GM21360 (cell line): Measurements from ENCODE around the gene TAF5.
"Not testable (repeated sequence)": the region's sequence is repeated elsewhere in the genome, so short reads cannot be mapped to it uniquely, and the experiment has no call there.

Experiments used
- ATAC-seq: cut with Tn5 transposase; IDR thresholded peaks from one replicate; pipeline ENCODE4 v1.9.1; 2021; ENCODE audit warnings: mild to moderate bottlenecking, moderate library complexity; ENCODE audit not compliant: unreplicated experiment

TAF5 gene

DNA sequence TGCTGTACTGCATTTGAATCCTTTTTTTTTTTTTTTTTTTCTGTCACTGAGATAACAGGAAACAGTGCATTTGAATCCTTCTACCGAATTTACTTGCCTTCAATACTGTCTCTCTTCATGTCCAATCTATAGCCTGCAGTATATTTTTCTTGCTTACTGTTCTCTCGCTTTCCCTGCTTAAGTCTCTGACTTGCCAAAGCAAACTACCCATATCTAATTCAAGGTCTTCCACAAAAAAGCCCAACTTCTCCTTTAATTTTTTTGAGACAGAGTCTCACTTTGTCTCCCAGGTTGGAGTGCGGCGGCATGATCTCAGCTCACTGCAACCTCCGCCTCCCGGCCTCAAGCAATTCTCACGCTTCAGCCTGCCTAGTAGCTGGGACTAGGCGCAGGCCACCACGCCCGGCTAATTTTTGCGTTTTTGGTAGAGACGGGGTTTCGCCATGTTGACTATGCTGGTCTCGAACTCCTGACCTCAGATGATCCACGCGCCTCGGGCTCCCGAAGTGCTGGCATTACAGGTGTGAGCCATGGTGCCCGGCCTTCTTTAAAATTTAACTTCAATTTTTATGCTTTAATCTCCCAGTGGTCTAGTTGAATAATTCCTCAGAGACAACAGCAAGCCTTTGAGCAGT lies 29.5 kb downstream of the TAF5 start:
- no peak for ATAC-seq

DNA sequence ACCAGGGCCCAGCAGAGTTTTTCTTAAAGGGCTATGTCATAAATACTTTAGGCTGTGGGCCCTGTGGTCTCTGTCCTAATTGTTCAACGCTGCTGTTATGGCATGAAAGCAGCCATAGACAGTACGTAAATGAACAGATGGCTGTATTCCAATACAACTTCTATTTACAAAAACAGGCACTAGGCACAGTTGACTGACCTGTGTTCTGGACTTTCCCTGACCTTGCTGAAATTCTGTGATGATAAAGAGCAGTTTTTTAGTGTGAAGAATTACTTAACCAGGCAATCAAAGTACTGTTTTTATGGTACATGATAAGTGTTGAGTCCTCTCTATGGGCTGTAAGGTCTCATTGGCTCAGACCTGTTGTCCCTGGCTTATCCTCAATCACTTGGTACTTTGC lies 45.8 kb downstream of the TAF5 start:
- no peak for ATAC-seq

DNA sequence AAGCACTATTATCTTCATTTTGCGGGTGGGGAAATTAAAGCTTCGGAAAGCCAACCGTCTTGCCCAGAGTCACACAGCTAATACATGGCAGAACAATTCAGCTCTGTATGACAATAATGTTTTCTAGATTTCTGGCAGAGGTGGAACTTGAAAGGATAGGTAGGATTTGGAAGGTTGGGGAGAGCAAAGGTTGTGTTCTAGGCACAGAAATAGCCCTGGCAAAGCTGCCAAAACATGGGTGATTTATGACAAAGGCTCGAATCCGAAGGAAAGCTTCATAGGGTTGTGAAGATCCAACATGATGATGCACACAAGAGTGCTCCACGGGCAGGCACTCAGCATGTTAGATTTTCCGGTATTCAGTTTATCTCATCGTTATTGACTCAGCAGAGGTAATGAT lies 47.8 kb downstream of the TAF5 start:
- no peak for ATAC-seq

DNA sequence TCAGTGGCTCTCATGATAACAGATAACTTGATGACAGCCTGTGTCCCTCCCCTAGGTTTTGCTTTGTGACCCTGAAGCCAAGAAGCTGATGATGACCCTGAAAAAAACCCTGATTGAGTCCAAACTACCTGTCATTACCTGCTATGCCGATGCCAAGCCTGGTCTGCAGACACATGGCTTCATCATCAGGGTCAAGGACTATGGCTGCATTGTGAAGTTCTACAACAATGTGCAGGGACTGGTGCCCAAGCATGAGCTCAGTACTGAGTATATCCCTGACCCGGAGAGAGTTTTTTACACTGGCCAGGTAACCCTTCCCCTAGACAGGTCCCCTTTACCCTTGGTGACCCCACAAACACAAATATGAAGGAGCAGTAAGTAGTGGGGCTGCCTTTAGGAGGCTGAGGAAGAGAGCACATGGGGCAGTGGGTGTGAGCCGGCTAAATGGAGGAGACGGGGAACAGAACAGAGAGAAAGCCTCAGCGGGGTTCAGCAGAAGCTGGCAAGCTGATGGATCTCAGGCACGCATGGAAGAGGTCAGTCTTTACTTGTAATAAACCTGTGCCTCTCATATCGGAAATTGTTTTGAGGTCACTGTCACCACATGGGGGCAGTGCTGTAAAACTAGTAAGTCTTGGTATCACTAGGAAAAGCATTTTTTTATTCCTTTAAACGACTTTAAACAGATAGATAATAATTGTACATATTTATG lies 48.8 kb downstream of the TAF5 start:
- no peak for ATAC-seq

DNA sequence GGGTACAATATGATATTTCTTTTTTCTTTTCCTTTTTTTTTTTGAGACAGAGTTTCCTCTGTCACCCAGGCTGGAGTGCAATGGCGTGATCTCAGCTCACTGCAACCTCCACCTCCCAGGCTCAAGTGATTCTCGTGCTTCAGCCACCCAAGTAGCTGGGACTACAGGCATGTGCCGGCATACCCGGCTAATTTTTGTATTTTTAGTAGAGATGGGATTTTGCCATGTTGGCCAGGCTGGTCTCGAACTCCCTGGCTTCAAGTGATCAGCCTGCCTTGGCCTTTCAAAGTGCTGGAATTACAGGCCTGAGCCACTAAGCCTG lies 49.3 kb downstream of the TAF5 start:
- ATAC-seq: not testable (repeated sequence)

DNA sequence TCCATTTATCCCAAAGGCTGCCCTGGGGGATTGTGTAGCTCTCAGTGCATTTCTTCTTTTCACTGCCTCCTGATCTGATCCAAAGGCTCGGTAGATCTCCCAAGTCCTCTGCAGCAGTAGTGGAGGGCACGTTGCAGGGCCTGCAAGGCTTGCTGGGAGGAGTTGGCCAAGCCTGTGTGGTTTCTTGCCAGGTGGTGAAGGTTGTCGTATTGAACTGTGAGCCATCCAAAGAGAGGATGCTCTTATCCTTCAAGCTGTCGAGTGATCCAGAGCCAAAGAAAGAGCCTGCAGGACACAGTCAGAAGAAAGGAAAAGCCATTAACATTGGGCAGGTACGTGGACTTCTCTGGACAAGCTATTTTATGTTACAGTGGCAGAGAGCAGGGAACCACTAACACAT lies 49.8 kb downstream of the TAF5 start:
- ATAC-seq: no peak

DNA sequence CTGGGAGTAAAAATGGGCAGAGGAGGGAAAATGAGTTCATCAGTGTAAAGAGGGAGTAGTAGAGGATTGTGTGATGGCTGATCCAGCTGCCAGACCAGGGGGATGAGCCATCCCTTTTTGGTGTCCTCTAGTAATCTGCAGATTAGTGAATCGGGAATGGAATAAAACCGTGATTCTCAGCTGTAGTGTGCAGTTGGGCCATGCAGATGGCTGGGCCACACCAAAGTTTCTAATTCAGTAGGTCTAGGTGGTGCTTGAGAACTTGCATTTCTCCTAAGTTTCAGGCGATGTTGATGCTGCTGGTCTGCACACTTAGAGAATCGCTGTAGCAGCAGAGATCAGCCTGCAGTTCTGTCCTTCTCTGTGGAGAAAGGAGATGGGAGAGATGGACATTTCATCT lies 51.3 kb downstream of the TAF5 start:
- ATAC-seq: no peak

DNA sequence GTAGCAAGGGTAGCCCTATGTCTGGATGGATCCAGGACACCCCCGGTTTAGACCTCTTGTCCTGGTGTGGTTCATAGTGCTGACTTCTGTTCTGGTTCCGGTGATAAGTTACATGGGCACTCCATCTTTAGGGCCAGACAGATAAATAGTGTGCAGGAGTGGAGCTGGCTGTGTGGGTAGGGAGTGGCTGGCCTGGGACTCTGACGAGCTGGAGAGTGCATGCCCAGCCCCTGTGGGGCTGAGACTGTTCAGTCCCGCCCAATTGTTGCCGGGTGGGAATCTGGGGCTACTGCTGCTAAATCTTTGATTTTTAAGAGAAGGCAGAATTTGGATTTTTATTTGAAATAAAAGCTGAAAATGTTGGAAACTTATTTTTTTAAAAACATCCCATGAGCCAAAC lies 56.0 kb downstream of the TAF5 start:
- no peak for ATAC-seq

DNA sequence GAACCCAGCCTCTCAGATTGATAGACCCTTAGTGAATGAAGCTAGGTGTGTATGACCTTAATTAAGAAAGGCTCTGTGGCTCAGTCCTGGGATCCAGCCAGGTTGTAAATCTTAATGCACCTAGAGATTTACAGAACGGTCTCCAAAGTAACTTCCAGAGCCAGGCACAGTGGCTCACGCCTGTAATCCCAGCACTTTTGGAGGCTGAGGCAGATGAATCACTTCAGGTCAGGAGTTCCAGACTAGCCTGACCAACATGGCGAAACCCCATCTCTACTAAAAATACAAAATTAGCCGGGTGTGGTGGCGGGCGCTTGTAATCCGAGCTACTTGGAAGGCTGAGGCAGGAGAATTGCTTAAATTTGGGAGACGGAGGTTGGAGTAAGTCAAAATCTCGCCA lies 60.1 kb downstream of the TAF5 start:
- no peak for ATAC-seq

DNA sequence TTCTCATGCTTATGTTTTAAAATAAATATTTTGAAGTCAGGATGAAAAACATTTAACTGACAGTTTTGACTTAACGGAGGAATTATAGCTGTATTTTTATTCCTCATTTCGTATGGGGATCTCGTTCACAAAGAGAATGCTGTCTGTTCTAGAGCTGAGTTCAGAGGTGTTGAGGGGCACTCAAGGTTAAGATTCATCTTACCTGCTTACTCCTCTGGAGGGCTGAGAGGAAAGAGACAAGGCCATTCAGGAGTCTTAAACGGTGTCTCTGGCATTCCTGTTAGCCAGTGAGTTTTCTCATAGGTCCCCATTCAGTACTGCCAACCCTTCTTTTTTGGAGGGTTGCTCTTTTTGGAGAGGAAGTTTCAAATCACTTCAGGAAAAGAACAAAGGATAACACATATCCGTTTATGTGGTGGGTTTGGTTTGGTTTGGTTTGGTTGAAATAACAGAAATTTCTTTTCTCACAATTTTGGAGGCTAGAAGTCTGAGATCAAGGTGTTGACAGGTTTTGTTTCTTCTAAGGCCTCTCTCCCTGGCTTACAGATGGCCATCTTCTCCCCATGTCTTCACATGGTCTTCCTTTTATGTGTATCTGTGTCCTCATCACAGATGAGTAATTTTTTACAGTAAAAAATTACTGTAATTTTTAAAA lies 61.3 kb downstream of the TAF5 start:
- ATAC-seq: no peak

DNA sequence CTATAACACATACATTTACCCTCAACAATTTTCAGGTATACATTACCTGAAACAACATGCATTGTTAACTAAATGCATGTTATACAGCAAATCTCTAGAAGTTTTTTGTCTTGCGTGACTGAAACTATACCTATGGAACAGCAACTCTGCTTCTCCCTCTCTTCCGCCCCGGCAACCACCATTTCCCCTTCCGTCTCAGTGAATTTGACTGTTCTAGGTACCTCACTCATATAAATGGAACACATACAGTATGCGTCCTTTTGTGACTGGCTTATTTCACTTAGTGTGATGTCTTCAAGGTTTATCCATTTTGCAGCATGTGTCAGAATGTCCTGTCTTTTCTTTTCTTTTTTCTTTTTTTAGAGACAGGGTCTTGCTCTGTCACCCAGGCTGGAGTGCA lies 61.9 kb downstream of the TAF5 start:
- ATAC-seq: no peak

DNA sequence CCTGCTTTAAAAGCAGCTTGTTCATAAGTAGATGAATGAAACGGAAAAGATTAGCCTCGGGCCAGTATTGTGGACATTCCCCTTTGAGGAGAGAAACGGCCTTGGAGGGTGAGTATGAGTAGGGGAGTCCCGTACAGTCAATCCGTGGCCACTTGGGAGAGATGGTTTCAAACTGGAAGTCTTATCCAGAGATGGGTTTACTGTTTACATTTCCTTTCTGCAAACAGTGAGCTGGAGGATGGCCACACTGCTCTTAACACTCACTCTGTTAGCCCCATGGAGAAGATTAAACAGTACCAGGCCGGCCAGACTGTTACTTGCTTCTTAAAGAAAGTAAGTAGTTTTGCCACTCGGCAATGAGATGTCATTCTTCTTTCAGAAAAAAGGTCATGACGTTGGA lies 64.1 kb downstream of the TAF5 start:
- ATAC-seq: no peak

DNA sequence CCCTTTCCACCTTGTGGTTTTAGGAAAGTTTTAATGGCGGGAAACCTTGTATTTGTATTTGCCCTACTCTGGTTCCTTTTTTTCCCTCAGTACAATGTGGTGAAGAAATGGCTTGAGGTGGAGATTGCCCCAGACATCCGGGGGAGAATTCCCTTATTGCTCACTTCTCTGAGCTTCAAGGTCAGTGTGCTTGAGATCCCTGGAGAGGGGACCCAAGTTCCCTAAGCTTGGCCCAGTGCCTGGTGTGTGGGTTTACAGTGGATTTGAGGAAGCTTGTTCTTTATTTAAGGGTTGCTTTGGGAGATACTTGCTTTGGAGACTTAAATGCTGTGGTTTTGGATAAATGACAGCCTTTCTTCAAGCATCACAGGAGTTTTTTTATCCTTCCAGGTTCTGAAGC lies 66.1 kb downstream of the TAF5 start:
- no peak for ATAC-seq
